ENCODE data around the gene ZSCAN22. TPM values are rescaled to one million over a fixed set of nuclear protein-coding genes. Genes with fewer than 3 reads are reported as not detected.
"Not testable (repeated sequence)": the region's sequence is repeated elsewhere in the genome, so short reads cannot be mapped to it uniquely, and the experiment has no call there.

The ZSCAN22 gene
- total and polyA plus RNA-seq, 2 donors (not counting 3 experiments of a cell fraction or from before 2014, with no cell fraction given), result 3.6 to 3.7 TPM

GRCh38 chr19:58376724-58377123, 49.9 kb downstream of the ZSCAN22 start:
- H3K9ac ChIP-seq (replicated peaks; ENCODE audit: extremely low read depth, insufficient read depth, low read length); intact Hi-C loops (cut with micrococcal nuclease); H3K36me3 ChIP-seq (ENCODE audit: control insufficient read depth in 2 of 2, extremely low read depth in 1 of 2, insufficient read depth in 2 of 2, low read length in 2 of 2); H3K27ac ChIP-seq (ENCODE audit: insufficient read depth, low read depth, low read length); DNase-seq (ENCODE audit: low read depth, low spot score); dilution Hi-C loops (cut with MboI; ENCODE audit: extremely low pct_ligation_motif_present, low sequenced_read_pairs); H3K79me2 ChIP-seq (ENCODE audit: control insufficient read depth, insufficient read depth, low read length); H2AFZ ChIP-seq (ENCODE audit: low read depth, low read length); H4K20me1 ChIP-seq (replicated peaks; ENCODE audit: control insufficient read depth, extremely low read depth, insufficient read depth, low read length); H3K9me3 ChIP-seq (replicated peaks; ENCODE audit: control insufficient read depth, insufficient read depth, low read length); H3K4me3 ChIP-seq (replicated peaks in 1 of 3; ENCODE audit: insufficient read depth in 1 of 3, low read depth in 1 of 3, low read length in 3 of 3); H3K4me1 ChIP-seq (ENCODE audit: control insufficient read depth, extremely low read depth, insufficient read depth, low read length); BruUV-seq (replicated peaks); H3K9me1 ChIP-seq (replicated peaks; ENCODE audit: control insufficient read depth, extremely low read depth, insufficient read depth, low read length); H3K27me3 ChIP-seq (ENCODE audit: control insufficient read depth in 2 of 2, insufficient read depth in 2 of 2, low read length in 2 of 2); H3K4me2 ChIP-seq (ENCODE audit: insufficient read depth, low read length); CTCF ChIA-PET; POLR2A ChIA-PET: not testable (repeated sequence)
- peak; percentile 8 for FAIRE-seq

GRCh38 chr19:58379246-58379645, 52.5 kb downstream of the ZSCAN22 start:
- Histone ChIP-seq H3K36me3 (ENCODE audit: control insufficient read depth in 2 of 2, extremely low read depth in 1 of 2, insufficient read depth in 2 of 2, low read length in 2 of 2) (no peaks in the 10 kb centered on the region), H3K9me3 (replicated peaks; ENCODE audit: control insufficient read depth, insufficient read depth, low read length) (no peaks in the 10 kb centered on the region), H2AFZ (ENCODE audit: low read depth, low read length) (no peak overlapping the region), H3K79me2 (ENCODE audit: control insufficient read depth, insufficient read depth, low read length) (no peaks in the 10 kb centered on the region), H3K9me1 (replicated peaks; ENCODE audit: control insufficient read depth, extremely low read depth, insufficient read depth, low read length) (no peaks in the 10 kb centered on the region), H3K27me3 (ENCODE audit: control insufficient read depth in 2 of 2, insufficient read depth in 2 of 2, low read length in 2 of 2) (no peaks in the 10 kb centered on the region), H3K4me3 (replicated peaks in 1 of 3; ENCODE audit: insufficient read depth in 1 of 3, low read depth in 1 of 3, low read length in 3 of 3) (no peak overlapping the region), H3K4me1 (ENCODE audit: control insufficient read depth, extremely low read depth, insufficient read depth, low read length) (peaks cover 7% of the 10 kb centered on the region), H3K9ac (replicated peaks; ENCODE audit: extremely low read depth, insufficient read depth, low read length) (no peak overlapping the region), H4K20me1 (replicated peaks; ENCODE audit: control insufficient read depth, extremely low read depth, insufficient read depth, low read length) (no peaks in the 10 kb centered on the region), H3K4me2 (ENCODE audit: insufficient read depth, low read length) (no peak overlapping the region), H3K27ac (ENCODE audit: insufficient read depth, low read depth, low read length) (no peak overlapping the region)
- ChIA-PET POLR2A (no interaction called here), CTCF (no interaction called here)
- DNase-seq (ENCODE audit: low read depth, low spot score) (no peak), FAIRE-seq (no peak)
- dilution Hi-C loops (cut with MboI; ENCODE audit: extremely low pct_ligation_motif_present, low sequenced_read_pairs) (no loop called here), intact Hi-C loops (cut with micrococcal nuclease) (no loop called here)
- BruUV-seq (replicated peaks), result no TSS peak
- TF ChIP-seq, protein P1, sequence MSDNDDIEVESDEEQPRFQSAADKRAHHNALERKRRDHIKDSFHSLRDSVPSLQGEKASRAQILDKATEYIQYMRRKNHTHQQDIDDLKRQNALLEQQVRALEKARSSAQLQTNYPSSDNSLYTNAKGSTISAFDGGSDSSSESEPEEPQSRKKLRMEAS (IDR thresholded peaks at IDR 0.05; ENCODE audit: insufficient read depth, insufficient read length), result no peak
- TF ChIP-seq JUN (IDR thresholded peaks at IDR 0.05; ENCODE audit: borderline replicate concordance, insufficient read depth, insufficient read length, low read depth) (no peak), GATA2 (IDR thresholded peaks at IDR 0.05; ENCODE audit: insufficient read depth, insufficient read length, low read depth, low read length) (no peak), CTCF (IDR thresholded peaks at IDR 0.05; ENCODE audit: extremely low read depth in 1 of 2, insufficient read depth in 1 of 2, low read depth in 1 of 2, low read length in 2 of 2) (no peak), FOS (IDR thresholded peaks at IDR 0.05; ENCODE audit: borderline replicate concordance, insufficient read depth, low read length) (no peak), MYC (IDR thresholded peaks at IDR 0.05; ENCODE audit: low read depth, low read length) (no peak)
